ENCODE data around the gene RINL. TPM values are rescaled to one million over a fixed set of nuclear protein-coding genes. Genes with fewer than 3 reads are reported as not detected.

RINL gene
- total RNA-seq, 1 donor from 2014 or later = 8.3 TPM

DNA sequence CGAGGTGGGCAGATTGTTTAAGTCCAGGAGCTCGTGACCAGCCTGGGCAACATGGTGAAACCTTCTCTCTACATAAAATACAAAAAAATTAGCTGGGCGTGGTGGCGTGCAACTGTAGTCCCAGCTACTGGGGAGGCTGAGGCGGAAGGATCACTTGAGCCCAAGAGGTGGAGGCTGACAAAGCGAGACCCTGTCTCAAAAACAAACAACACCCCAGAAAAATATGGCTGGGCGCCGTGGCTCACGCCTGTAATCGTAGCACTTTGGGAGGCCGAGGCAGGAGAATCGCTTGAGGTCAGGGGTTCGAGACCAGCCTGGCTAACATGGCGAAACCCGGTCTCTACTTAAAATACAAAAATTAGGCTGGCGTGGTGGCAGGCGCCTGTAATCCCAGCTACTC is 24.9 kb downstream of the RINL start:
- DNase-seq = no peak
- TF ChIP-seq, protein P1, sequence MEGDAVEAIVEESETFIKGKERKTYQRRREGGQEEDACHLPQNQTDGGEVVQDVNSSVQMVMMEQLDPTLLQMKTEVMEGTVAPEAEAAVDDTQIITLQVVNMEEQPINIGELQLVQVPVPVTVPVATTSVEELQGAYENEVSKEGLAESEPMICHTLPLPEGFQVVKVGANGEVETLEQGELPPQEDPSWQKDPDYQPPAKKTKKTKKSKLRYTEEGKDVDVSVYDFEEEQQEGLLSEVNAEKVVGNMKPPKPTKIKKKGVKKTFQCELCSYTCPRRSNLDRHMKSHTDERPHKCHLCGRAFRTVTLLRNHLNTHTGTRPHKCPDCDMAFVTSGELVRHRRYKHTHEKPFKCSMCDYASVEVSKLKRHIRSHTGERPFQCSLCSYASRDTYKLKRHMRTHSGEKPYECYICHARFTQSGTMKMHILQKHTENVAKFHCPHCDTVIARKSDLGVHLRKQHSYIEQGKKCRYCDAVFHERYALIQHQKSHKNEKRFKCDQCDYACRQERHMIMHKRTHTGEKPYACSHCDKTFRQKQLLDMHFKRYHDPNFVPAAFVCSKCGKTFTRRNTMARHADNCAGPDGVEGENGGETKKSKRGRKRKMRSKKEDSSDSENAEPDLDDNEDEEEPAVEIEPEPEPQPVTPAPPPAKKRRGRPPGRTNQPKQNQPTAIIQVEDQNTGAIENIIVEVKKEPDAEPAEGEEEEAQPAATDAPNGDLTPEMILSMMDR (IDR thresholded peaks at IDR 0.05) = no peak
- Histone ChIP-seq H3K27me3 (ENCODE audit: low read depth) (no peaks in the 10 kb centered on the region), H3K36me3 (peaks cover 3% of the 10 kb centered on the region), H3K4me1 (peaks cover 13% of the 10 kb centered on the region), H3K27ac (peak overlapping the region; percentile 98), H3K4me3 (peak overlapping the region; percentile 74), H3K9me3 (no peaks in the 10 kb centered on the region)
- intact Hi-C loops (cut with DNase I) = no loop called here
- ATAC-seq = no peak

DNA sequence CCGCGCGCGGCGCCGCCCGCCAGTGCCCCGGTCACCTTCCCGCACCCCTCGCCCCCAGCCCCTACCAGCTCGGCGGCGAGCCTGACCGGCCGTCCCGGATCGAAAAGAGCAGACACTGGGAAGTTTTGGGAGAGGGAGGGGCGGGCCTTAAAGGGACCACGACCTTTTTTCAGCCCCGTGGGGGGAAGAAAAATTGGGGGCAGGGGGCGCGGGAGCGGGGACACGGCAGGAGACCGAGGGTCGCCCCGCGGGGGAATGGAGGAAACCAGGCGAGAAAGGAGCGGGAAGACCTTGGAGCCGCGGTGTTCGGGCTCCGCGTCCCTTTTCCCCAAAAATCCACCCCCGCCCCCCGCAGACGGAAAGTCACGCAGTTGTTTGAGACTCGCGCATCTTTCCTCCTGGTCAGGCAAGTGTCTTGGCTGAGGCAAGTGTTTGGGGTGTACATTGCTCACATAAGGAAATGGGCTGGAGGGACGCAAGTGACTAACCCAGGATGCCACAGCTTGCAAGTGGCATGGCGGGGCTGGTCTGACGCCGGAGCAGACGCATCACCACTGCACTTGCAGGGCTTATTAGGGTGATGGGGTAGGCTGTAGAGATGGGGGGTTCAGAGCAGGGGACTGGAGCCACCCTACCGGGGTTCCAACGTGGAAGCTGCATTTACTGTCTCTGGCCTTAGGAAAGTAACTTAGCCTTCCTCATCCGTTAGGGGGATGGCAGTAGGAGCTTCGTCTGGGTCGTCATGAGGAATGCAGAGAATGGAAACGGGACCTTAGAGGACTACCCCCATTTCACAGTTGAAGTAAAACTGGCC is 25.6 kb downstream of the RINL start:
- TF ChIP-seq, protein P1 (IDR thresholded peaks at IDR 0.05) = no peak
- H3K4me3 ChIP-seq = peak overlapping the region; percentile 74
- DNase-seq = peak; percentile 75
- H3K27ac ChIP-seq = peak overlapping the region; percentile 98
- intact Hi-C loops (cut with DNase I) = no loop called here
- no peak for ATAC-seq
- no peaks in the 10 kb centered on the region for H3K27me3 ChIP-seq (ENCODE audit: low read depth)
- H3K4me1 ChIP-seq = peaks cover 20% of the 10 kb centered on the region
- peaks cover 11% of the 10 kb centered on the region for H3K36me3 ChIP-seq
- no peaks in the 10 kb centered on the region for H3K9me3 ChIP-seq

DNA sequence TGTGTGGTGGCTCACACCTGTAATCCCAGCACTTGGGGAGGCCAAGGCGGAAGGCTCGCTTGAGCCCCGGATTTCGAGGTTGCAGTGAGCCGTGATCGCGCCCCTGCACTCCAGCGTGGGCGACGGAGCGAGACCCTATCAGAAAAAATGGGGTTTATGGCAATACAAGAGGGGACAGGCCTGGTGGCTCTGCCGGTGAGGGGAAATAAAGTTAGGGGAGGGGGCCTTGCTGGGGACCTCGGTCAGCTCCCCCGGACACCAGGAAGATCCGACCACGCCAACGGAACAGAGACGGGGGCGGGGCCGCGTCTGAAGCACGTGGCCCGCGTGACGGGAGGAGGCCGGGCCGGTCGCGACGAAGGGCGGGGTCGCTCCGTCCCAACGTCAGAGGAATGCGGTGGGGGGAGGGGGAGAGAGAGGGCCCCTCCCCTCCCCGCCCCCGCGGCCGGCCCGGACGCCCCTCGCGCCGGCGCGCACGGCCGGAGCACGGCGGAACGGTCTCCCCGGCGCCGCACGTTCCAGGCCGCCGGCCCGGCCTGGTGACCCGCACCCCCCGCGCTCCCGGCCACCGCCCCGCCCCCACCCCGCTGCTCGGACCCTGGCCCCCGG is 26.3 kb downstream of the RINL start:
- H3K27me3 ChIP-seq (ENCODE audit: low read depth) = no peaks in the 10 kb centered on the region
- DNase-seq (peak; percentile 96), ATAC-seq (peak; percentile 66 to 75)
- H3K9me3 ChIP-seq = no peaks in the 10 kb centered on the region
- peak overlapping the region; percentile 74 for H3K4me3 ChIP-seq
- peak overlapping the region; percentile 98 for H3K27ac ChIP-seq
- intact Hi-C loops (cut with DNase I) = no loop called here
- H3K4me1 ChIP-seq = peaks cover 28% of the 10 kb centered on the region
- H3K36me3 ChIP-seq = peaks cover 18% of the 10 kb centered on the region
- TF ChIP-seq, protein P1 (IDR thresholded peaks at IDR 0.05) = no peak

DNA sequence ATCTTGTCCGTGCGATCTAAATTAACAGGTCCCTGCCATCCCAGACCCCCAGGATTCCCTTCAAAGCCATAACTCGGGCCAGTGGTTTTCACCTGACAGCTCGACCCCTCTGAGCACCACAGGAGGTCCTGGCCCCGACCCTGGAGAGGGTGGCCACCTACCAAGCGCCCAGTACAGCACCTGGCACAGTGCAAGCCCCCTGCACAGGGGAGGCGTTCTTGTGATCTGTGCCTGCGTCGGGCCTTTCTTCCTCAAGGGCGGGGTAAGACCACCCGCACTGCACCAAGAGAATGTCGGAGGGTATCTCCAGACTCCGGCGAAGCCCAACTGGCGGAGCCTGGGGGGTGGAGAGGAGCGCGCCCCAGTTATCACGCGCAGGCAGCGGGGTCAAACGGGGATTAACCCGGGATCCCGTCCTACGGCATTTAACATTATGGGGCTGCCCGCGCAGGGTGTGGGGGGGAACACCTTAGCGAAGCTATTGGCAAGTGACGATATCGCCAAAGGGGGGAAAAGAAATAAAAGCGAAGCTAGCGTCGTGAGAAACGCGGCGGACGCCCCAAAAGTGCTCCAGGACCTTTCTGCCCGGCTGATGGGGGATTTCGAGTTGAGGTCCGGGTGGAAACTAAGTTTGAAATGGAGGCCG is 27.0 kb downstream of the RINL start:
- ATAC-seq (no peak), DNase-seq (peak; percentile 61)
- peaks cover 25% of the 10 kb centered on the region for H3K36me3 ChIP-seq
- H3K9me3 ChIP-seq = no peaks in the 10 kb centered on the region
- peak overlapping the region; percentile 98 for H3K27ac ChIP-seq
- peaks cover 32% of the 10 kb centered on the region for H3K4me1 ChIP-seq
- intact Hi-C loops (cut with DNase I) = no loop called here
- H3K4me3 ChIP-seq = peak overlapping the region; percentile 74
- TF ChIP-seq, protein P1 (IDR thresholded peaks at IDR 0.05) = no peak
- H3K27me3 ChIP-seq (ENCODE audit: low read depth) = no peaks in the 10 kb centered on the region

DNA sequence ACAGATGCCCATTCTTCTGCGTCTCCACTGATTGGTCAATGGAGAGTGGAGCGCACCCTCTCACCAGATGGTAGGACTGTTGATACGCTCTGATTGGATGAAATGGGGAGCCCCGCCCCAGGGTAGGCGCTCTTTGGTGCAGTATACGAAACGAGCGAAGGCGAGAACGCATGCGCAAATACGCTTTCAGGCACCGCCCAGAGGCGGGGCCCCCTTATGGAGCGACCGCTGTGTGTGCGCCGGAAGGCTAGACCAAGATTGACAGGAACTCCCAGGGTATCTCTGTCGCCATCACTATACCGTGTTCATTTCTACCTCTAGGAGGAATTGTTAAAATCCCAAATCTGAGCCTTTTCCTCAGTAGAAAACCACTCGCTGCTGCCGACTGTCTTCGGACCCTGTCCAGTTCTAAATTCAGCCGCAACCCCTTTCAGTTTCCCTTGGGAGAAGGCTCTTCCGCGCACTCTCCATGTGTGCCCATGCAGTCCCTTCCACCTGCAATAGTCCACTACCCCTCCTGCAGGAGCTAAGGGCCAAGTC is 27.6 kb downstream of the RINL start:
- TF ChIP-seq, protein P1 (IDR thresholded peaks at IDR 0.05) = peak; percentile 32
- peaks cover 38% of the 10 kb centered on the region for H3K4me1 ChIP-seq
- no peaks in the 10 kb centered on the region for H3K27me3 ChIP-seq (ENCODE audit: low read depth)
- H3K36me3 ChIP-seq = peaks cover 30% of the 10 kb centered on the region
- DNase-seq (no peak), ATAC-seq (peak; percentile 88 to 92)
- H3K9me3 ChIP-seq = no peaks in the 10 kb centered on the region
- intact Hi-C loops (cut with DNase I) = no loop called here
- peak overlapping the region; percentile 83 for H3K4me3 ChIP-seq
- H3K27ac ChIP-seq = peak overlapping the region; percentile 100

Measured in lower lobe of right lung (tissue), 2 donors.